ENCODE data around the gene PSG4.
"Not testable (repeated sequence)": the region's sequence is repeated elsewhere in the genome, so short reads cannot be mapped to it uniquely, and the experiment has no call there.

PSG4 gene

GRCh38 chr19:43205471-43206105 lies at the start of gene PSG4:
Gene PSG4 (minus strand): TSS chr19:43205638. CDS start chr19:43205536, 102 bp downstream.
- DNase-seq; H3K36me3 Mint-ChIP-seq; H3K9me3 Mint-ChIP-seq; ATAC-seq (replicated peaks); H3K27ac Mint-ChIP-seq; H3K4me1 Mint-ChIP-seq; H3K4me3 Mint-ChIP-seq: not testable (repeated sequence)
- peaks cover 14 to 15% of the 10 kb centered on the region in 2 donors for H3K27me3 Mint-ChIP-seq

GRCh38 chr19:43251428-43251827 lies 46.0 kb upstream of the PSG4 start:
- not testable (repeated sequence) for ATAC-seq (replicated peaks); DNase-seq; H3K4me3 Mint-ChIP-seq; H3K9me3 Mint-ChIP-seq; H3K4me1 Mint-ChIP-seq; H3K36me3 Mint-ChIP-seq; H3K27ac Mint-ChIP-seq
- H3K27me3 Mint-ChIP-seq = peaks cover 0 to 11% of the 10 kb centered on the region in 2 donors

GRCh38 chr19:43250296-43250695 lies 44.9 kb upstream of the PSG4 start:
- not testable (repeated sequence) for H3K27ac Mint-ChIP-seq; H3K36me3 Mint-ChIP-seq; DNase-seq; H3K4me3 Mint-ChIP-seq; H3K9me3 Mint-ChIP-seq; ATAC-seq (replicated peaks); H3K4me1 Mint-ChIP-seq
- peaks cover 0 to 11% of the 10 kb centered on the region in 2 donors for H3K27me3 Mint-ChIP-seq

- H3K27ac Mint-ChIP-seq; ATAC-seq (replicated peaks); DNase-seq; H3K9me3 Mint-ChIP-seq; H3K4me1 Mint-ChIP-seq; H3K36me3 Mint-ChIP-seq; H3K4me3 Mint-ChIP-seq: not testable (repeated sequence)
- peaks cover 0 to 11% of the 10 kb centered on the region in 2 donors for H3K27me3 Mint-ChIP-seq
Observed at GRCh38 chr19:43248635-43249002, 43.2 kb upstream of the PSG4 start.

- H3K36me3 Mint-ChIP-seq; DNase-seq; H3K4me1 Mint-ChIP-seq; H3K27ac Mint-ChIP-seq; H3K9me3 Mint-ChIP-seq; ATAC-seq (replicated peaks); H3K4me3 Mint-ChIP-seq: not testable (repeated sequence)
- H3K27me3 Mint-ChIP-seq = peaks cover 0 to 11% of the 10 kb centered on the region in 2 donors
Observed at GRCh38 chr19:43247243-43247880, 41.9 kb upstream of the PSG4 start.

- H3K4me3 Mint-ChIP-seq; H3K36me3 Mint-ChIP-seq; H3K27ac Mint-ChIP-seq; ATAC-seq (replicated peaks); H3K4me1 Mint-ChIP-seq; DNase-seq: not testable (repeated sequence)
- peaks cover 0 to 11% of the 10 kb centered on the region in 2 donors for H3K27me3 Mint-ChIP-seq
- H3K9me3 Mint-ChIP-seq = peaks cover 6 to 11% of the 10 kb centered on the region in 2 donors
Observed at GRCh38 chr19:43245848-43246247, 40.4 kb upstream of the PSG4 start.

- ATAC-seq (replicated peaks); H3K4me3 Mint-ChIP-seq; H3K4me1 Mint-ChIP-seq; H3K27me3 Mint-ChIP-seq; H3K27ac Mint-ChIP-seq; DNase-seq; H3K36me3 Mint-ChIP-seq: not testable (repeated sequence)
- H3K9me3 Mint-ChIP-seq = peaks cover 19 to 30% of the 10 kb centered on the region in 2 donors
Observed at GRCh38 chr19:43242211-43242610, 36.8 kb upstream of the PSG4 start.

- not testable (repeated sequence) for DNase-seq; H3K36me3 Mint-ChIP-seq; H3K4me3 Mint-ChIP-seq; H3K4me1 Mint-ChIP-seq; ATAC-seq (replicated peaks); H3K27me3 Mint-ChIP-seq; H3K27ac Mint-ChIP-seq
- H3K9me3 Mint-ChIP-seq = peaks cover 22 to 34% of the 10 kb centered on the region in 2 donors
Observed at GRCh38 chr19:43238213-43238612, 32.8 kb upstream of the PSG4 start.

GRCh38 chr19:43235686-43236085 lies 30.2 kb upstream of the PSG4 start:
- not testable (repeated sequence) for ATAC-seq (replicated peaks); H3K4me1 Mint-ChIP-seq; DNase-seq; H3K36me3 Mint-ChIP-seq; H3K27ac Mint-ChIP-seq; H3K4me3 Mint-ChIP-seq; H3K27me3 Mint-ChIP-seq
- peaks cover 25 to 27% of the 10 kb centered on the region in 2 donors for H3K9me3 Mint-ChIP-seq

- DNase-seq = no peak
- Mint-ChIP-seq H3K9me3 (peaks cover 26 to 29% of the 10 kb centered on the region in 2 donors), H3K27me3 (no peaks in the 10 kb centered on the region), H3K27ac (no peak overlapping the region), H3K36me3 (peaks cover 0 to 7% of the 10 kb centered on the region in 2 donors), H3K4me3 (no peak overlapping the region), H3K4me1 (no peaks in the 10 kb centered on the region)
- ATAC-seq (replicated peaks) = no peak
Observed at GRCh38 chr19:43229315-43229714, 23.9 kb upstream of the PSG4 start.

- H3K36me3 Mint-ChIP-seq; DNase-seq; H3K27me3 Mint-ChIP-seq; ATAC-seq (replicated peaks); H3K27ac Mint-ChIP-seq; H3K4me1 Mint-ChIP-seq; H3K4me3 Mint-ChIP-seq: not testable (repeated sequence)
- H3K9me3 Mint-ChIP-seq = peaks cover 28 to 31% of the 10 kb centered on the region in 2 donors
Observed at GRCh38 chr19:43228730-43229129, 23.3 kb upstream of the PSG4 start.

- not testable (repeated sequence) for ATAC-seq (replicated peaks); H3K27me3 Mint-ChIP-seq; H3K36me3 Mint-ChIP-seq; H3K4me1 Mint-ChIP-seq; DNase-seq; H3K4me3 Mint-ChIP-seq; H3K27ac Mint-ChIP-seq
- H3K9me3 Mint-ChIP-seq = peaks cover 26 to 31% of the 10 kb centered on the region in 2 donors
Observed at GRCh38 chr19:43226986-43227385, 21.5 kb upstream of the PSG4 start.

- no peaks in the 10 kb centered on the region for H3K27me3 Mint-ChIP-seq
- H3K9me3 Mint-ChIP-seq = peaks cover 26 to 29% of the 10 kb centered on the region in 2 donors
- no peaks in the 10 kb centered on the region for H3K4me1 Mint-ChIP-seq
- H3K27ac Mint-ChIP-seq = no peak overlapping the region
- ATAC-seq (replicated peaks) = no peak
- DNase-seq = no peak
- H3K36me3 Mint-ChIP-seq = peaks cover 2 to 7% of the 10 kb centered on the region in 2 donors
- no peak overlapping the region for H3K4me3 Mint-ChIP-seq
Observed at GRCh38 chr19:43224855-43225253, 19.4 kb upstream of the PSG4 start.

GRCh38 chr19:43224201-43224854 lies 18.9 kb upstream of the PSG4 start:
- H3K36me3 Mint-ChIP-seq; H3K4me3 Mint-ChIP-seq; H3K27ac Mint-ChIP-seq; ATAC-seq (replicated peaks); DNase-seq; H3K27me3 Mint-ChIP-seq; H3K4me1 Mint-ChIP-seq: not testable (repeated sequence)
- H3K9me3 Mint-ChIP-seq = peaks cover 22 to 26% of the 10 kb centered on the region in 2 donors

- not testable (repeated sequence) for H3K4me1 Mint-ChIP-seq; H3K27me3 Mint-ChIP-seq; H3K4me3 Mint-ChIP-seq; H3K36me3 Mint-ChIP-seq; H3K27ac Mint-ChIP-seq; DNase-seq; ATAC-seq (replicated peaks)
- peaks cover 25 to 27% of the 10 kb centered on the region in 2 donors for H3K9me3 Mint-ChIP-seq
Observed at GRCh38 chr19:43221891-43222290, 16.5 kb upstream of the PSG4 start.
